Measurements from ENCODE around the gene SWT1. TPM values are rescaled to one million over a fixed set of nuclear protein-coding genes. Genes with fewer than 3 reads are reported as not detected.

SWT1 gene
- total and polyA plus RNA-seq, 2 of the 13 experiments (the other 11 are each of a cell fraction or from before 2014, with no cell fraction given): 1.7 to 2.5 TPM

- Histone ChIP-seq H3K79me2 (ENCODE audit: insufficient read depth, low read length) (no peaks in the 10 kb centered on the region), H3K27me3 (ENCODE audit: control insufficient read depth in 1 of 2, insufficient read depth in 2 of 2, low read length in 2 of 2) (no peaks in the 10 kb centered on the region), H3K9me3 (ENCODE audit: low read length) (no peaks in the 10 kb centered on the region), H3K9ac (ENCODE audit: insufficient read depth, low read depth, low read length) (no peak overlapping the region), H3K4me3 (replicated peaks in 1 of 3; ENCODE audit: insufficient read depth in 1 of 3, low read depth in 2 of 3, low read length in 3 of 3) (no peak overlapping the region), H3K4me2 (ENCODE audit: low read depth, low read length) (no peak overlapping the region), H2AFZ (ENCODE audit: low read length) (no peak overlapping the region), H3K4me1 (ENCODE audit: insufficient read depth, low read length) (peaks cover 10% of the 10 kb centered on the region; the same call in 1 of the 2 replicates), H4K20me1 (ENCODE audit: insufficient read depth, low read length) (no peaks in the 10 kb centered on the region), H3K36me3 (replicated peaks in 1 of 2; ENCODE audit: control insufficient read depth in 1 of 2, insufficient read depth in 2 of 2, low read length in 2 of 2) (peaks cover 0 to under 1% of the 10 kb centered on the region in 2 experiments; a peak in 4 of 5 replicates), H3K27ac (ENCODE audit: extremely low read length, insufficient read depth, low read length) (no peak overlapping the region)
- no peak for TF ChIP-seq ZMYM4 (CRISPR knock-in tag; IDR thresholded peaks at IDR 0.05)
- no peak for TF ChIP-seq ZNF709 (CRISPR knock-in tag; IDR thresholded peaks at IDR 0.05)
- TF ChIP-seq ZNF557 (CRISPR knock-in tag; IDR thresholded peaks at IDR 0.05): no peak
- no peak for TF ChIP-seq JUN (CRISPR knock-in tag; IDR thresholded peaks at IDR 0.05)
- TF ChIP-seq NKX3-1 (CRISPR knock-in tag; IDR thresholded peaks at IDR 0.05): no peak
- TF ChIP-seq ZNF574 (CRISPR knock-in tag; IDR thresholded peaks at IDR 0.05): no peak
- no peak for TF ChIP-seq ZNF768 (CRISPR knock-in tag; IDR thresholded peaks at IDR 0.05)
- no peak for TF ChIP-seq MXD1 (CRISPR knock-in tag; IDR thresholded peaks at IDR 0.05)
- no peak for TF ChIP-seq TOPORS (CRISPR knock-in tag; IDR thresholded peaks at IDR 0.05)
- TF ChIP-seq JARID2 (CRISPR knock-in tag; IDR thresholded peaks at IDR 0.05; ENCODE audit: insufficient replicate concordance): no peak
- TF ChIP-seq RBM22 (optimal IDR thresholded peaks at IDR 0.05; ENCODE audit: low read length): no peak
- no peak for TF ChIP-seq ATF1 (CRISPR knock-in tag; IDR thresholded peaks at IDR 0.05)
- FAIRE-seq (no peak), DNase-seq (ENCODE audit: low spot score) (no peak), ATAC-seq (no peak)
- in situ Hi-C loops (cut with HindIII; ENCODE audit: extremely low pct_ligation_motif_present, low pct_unique_long_range_greater_than_20kb) (no loop called here), intact Hi-C loops (cut with micrococcal nuclease; ENCODE audit: unreplicated experiment) (no loop called here)
- ChIA-PET CTCF (ENCODE audit: low intra/inter-chr PET ratio, low total read pairs) (no interaction called here), POLR2A (no interaction called here)
- WGBS (ENCODE audit: low lambda C conversion rate): 100% methylated on average over 1 of the region's 1 CpG
- BruUV-seq (replicated peaks): no TSS peak
Measured at GRCh38 chr1:185291652-185292051, 134.7 kb downstream of the SWT1 start.

Measured in HepG2 (cell line).